HUES64 (cell line): Measurements from ENCODE around the gene GRK1.

Experiments
- H3K27ac ChIP-seq: 2 replicates; pipeline ENCODE4 v1.7.0; 2013; ENCODE audit warnings: low read depth, low read length, inconsistent platforms
- H3K27me3 ChIP-seq: 2 replicates; pipeline ENCODE4 v1.6.1; 2013; ENCODE audit warnings: mild to moderate bottlenecking, low read length; ENCODE audit not compliant: insufficient read depth
- H3K36me3 ChIP-seq: 2 replicates; pipeline ENCODE4 v1.6.1; 2013; ENCODE audit warnings: mild to moderate bottlenecking, low read length; ENCODE audit not compliant: insufficient read depth
- H3K4me1 ChIP-seq: 2 replicates; pipeline ENCODE4 v1.6.1; 2013; ENCODE audit warnings: mild to moderate bottlenecking, low read length, moderate library complexity; ENCODE audit not compliant: insufficient read depth
- H3K4me3 ChIP-seq: 2 replicates; pipeline ENCODE4 v1.5.1; 2013; ENCODE audit warnings: mild to moderate bottlenecking, low read length, moderate library complexity
- H3K9ac ChIP-seq: 2 replicates; pipeline ENCODE4 v1.6.1; 2013; ENCODE audit warnings: mild to moderate bottlenecking, low read depth, low read length
- H3K9me3 ChIP-seq: 2 replicates; pipeline ENCODE4 v1.6.1; 2013; ENCODE audit warnings: low read depth, low read length; ENCODE audit not compliant: insufficient read depth
- WGBS: fragments of 150-250, 120-280 bp; methylation state at CpG from one replicate; pipeline ENCODE4 v1.1.7; 2013; ENCODE audit warnings: missing lambda C conversion rate; 5-methylcytosine and 5-hydroxymethylcytosine counted together

GRK1 gene

GRCh38 chr13:113777311-113778260 lies 110.6 kb downstream of the GRK1 start:
- H3K4me3 ChIP-seq: no peak overlapping the region
- H3K36me3 ChIP-seq: no peaks in the 10 kb centered on the region
- H3K27ac ChIP-seq: no peak overlapping the region
- WGBS: 39% methylated on average over 29 of the region's 29 CpGs
- no peaks in the 10 kb centered on the region for H3K9me3 ChIP-seq
- H3K9ac ChIP-seq: no peak overlapping the region
- H3K27me3 ChIP-seq: peaks cover 3% of the 10 kb centered on the region; the same call in 1 of the 2 replicates
- H3K4me1 ChIP-seq: no peaks in the 10 kb centered on the region

- Histone ChIP-seq H3K9ac (no peak overlapping the region), H3K27me3 (peaks cover 3% of the 10 kb centered on the region; the same call in 1 of the 2 replicates), H3K4me3 (no peak overlapping the region), H3K4me1 (no peaks in the 10 kb centered on the region), H3K36me3 (no peaks in the 10 kb centered on the region), H3K27ac (no peak overlapping the region), H3K9me3 (no peaks in the 10 kb centered on the region)
- WGBS: 87% methylated on average over 2 of the region's 2 CpGs
Observed at GRCh38 chr13:113781571-113781970, 114.6 kb downstream of the GRK1 start.

DNA sequence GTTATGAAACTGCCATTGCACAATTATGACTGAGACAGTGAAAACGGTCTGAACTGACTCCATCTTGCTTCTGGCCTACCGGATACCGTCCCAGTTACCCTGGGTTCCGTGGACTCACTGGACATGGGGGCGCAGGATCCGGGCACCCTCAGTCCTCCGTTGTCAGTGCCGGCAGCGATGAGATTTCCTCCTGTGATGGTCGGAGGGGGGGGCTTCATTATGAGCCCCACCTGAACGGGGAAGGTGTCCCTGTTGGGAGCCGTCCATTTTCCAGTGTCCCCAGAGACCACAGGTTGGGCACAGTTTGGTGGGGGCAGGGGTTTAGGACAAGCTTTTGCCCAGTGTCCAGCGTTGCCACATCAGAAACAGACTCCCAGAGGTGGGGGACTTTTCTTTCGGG lies 115.5 kb downstream of the GRK1 start:
- 78% methylated on average over 14 of the region's 14 CpGs for WGBS
- Histone ChIP-seq H3K9ac (no peak overlapping the region), H3K4me1 (no peaks in the 10 kb centered on the region), H3K9me3 (no peaks in the 10 kb centered on the region), H3K36me3 (no peaks in the 10 kb centered on the region), H3K27ac (no peak overlapping the region), H3K27me3 (peaks cover 3% of the 10 kb centered on the region; the same call in 1 of the 2 replicates), H3K4me3 (no peak overlapping the region)

DNA sequence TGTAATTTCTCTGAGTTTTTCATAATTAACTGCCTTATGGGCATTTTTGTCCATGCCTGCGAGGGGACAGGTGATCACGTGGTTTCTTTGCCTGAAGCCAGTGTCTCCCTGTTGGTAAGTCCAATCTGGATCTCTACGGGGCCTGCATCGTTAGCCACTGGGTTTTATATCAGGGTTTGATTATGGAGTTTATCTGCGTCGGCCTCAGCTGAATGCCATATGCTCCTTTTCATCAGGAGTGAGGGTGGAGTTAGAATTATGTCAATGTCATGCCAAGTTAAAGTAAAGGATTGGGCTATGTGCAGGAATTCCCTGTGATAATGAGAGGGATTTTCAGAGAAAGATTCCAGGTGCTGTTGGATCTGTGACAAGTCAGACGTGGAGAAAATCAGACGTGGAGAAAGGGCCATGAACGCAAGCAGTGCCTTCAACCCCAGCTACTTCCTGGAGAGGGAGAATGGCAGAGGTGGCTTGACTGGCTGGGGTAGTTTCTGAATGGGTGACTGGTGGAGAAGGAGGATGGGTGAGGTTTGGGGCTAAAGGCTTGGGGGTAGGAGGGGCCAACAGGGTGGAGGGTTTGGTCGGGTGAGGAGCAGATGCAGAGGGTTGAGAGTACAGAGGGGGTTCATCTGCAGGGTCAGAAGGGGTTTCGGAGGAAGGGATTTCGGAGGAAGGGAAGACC lies 116.3 kb downstream of the GRK1 start:
- H3K27ac ChIP-seq: no peak overlapping the region
- 92% methylated on average over 12 of the region's 12 CpGs for WGBS

DNA sequence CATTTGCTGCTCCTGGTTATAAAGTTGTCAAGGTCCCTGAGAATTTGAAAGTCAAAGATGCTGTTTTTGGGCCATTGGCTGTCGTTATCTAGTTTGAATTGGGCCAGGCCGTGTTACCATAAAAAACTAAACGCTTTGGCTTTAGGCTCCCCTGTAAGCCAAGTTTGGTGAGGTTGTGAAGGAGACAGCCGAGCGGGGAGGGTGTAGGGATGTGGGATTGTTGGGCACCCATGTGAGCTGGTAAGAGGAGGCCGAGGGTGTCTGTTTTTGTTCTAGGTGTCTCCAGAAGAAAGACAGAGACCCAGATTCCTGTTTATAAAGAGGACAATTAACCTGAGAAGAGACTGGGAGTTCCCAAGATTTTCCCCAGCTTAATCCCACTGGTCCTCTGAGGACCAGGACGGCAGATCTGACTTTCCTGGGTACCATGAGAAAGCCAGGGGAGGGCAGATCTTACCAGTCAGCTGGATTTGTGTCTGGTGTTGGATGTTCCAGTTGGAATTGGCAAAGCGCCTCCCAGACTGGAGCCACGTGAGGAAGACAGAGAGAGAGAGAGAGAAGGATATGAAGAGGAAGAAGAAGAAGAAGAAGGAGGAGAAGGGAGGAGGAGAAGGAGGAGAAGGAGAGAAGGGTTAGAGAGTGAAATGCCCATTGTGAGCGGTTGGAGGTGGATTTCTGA lies 117.1 kb downstream of the GRK1 start:
- H3K27me3 ChIP-seq: no peaks in the 10 kb centered on the region
- H3K4me1 ChIP-seq: no peaks in the 10 kb centered on the region
- H3K27ac ChIP-seq: no peak overlapping the region
- no peaks in the 10 kb centered on the region for H3K9me3 ChIP-seq
- H3K9ac ChIP-seq: no peak overlapping the region
- no peak overlapping the region for H3K4me3 ChIP-seq
- H3K36me3 ChIP-seq: no peaks in the 10 kb centered on the region
- whole genome bisulfite sequencing: 82% methylated on average over 10 of the region's 10 CpGs

More for the DNA sequence above, 116.3 kb downstream of the GRK1 start:
- H3K4me3 ChIP-seq: no peak overlapping the region
- H3K9ac ChIP-seq: no peak overlapping the region
- peaks cover 3% of the 10 kb centered on the region; the same call in 1 of the 2 replicates for H3K27me3 ChIP-seq
- no peaks in the 10 kb centered on the region for H3K36me3 ChIP-seq
- H3K4me1 ChIP-seq: no peaks in the 10 kb centered on the region
- H3K9me3 ChIP-seq: no peaks in the 10 kb centered on the region

- Histone ChIP-seq H3K27me3 (no peaks in the 10 kb centered on the region), H3K9ac (no peak overlapping the region), H3K4me1 (no peaks in the 10 kb centered on the region), H3K27ac (no peak overlapping the region), H3K36me3 (no peaks in the 10 kb centered on the region), H3K9me3 (no peaks in the 10 kb centered on the region), H3K4me3 (no peak overlapping the region)
- 84% methylated on average over 5 of the region's 5 CpGs for WGBS
Observed at GRCh38 chr13:113784645-113785024, 117.6 kb downstream of the GRK1 start.

GRCh38 chr13:113785051-113786010 lies 118.3 kb downstream of the GRK1 start:
- H3K4me3 ChIP-seq: no peak overlapping the region
- H3K9ac ChIP-seq: no peak overlapping the region
- no peaks in the 10 kb centered on the region for H3K4me1 ChIP-seq
- H3K9me3 ChIP-seq: no peaks in the 10 kb centered on the region
- H3K27me3 ChIP-seq: no peaks in the 10 kb centered on the region
- 90% methylated on average over 19 of the region's 19 CpGs for WGBS
- H3K36me3 ChIP-seq: no peaks in the 10 kb centered on the region
- H3K27ac ChIP-seq: no peak overlapping the region

GRCh38 chr13:113786262-113786841 lies 119.3 kb downstream of the GRK1 start:
- no peaks in the 10 kb centered on the region for H3K9me3 ChIP-seq
- no peaks in the 10 kb centered on the region for H3K4me1 ChIP-seq
- WGBS: 90% methylated on average over 17 of the region's 17 CpGs
- H3K27ac ChIP-seq: no peak overlapping the region
- H3K4me3 ChIP-seq: no peak overlapping the region
- H3K27me3 ChIP-seq: no peaks in the 10 kb centered on the region
- H3K36me3 ChIP-seq: no peaks in the 10 kb centered on the region
- no peak overlapping the region for H3K9ac ChIP-seq
